B cell (primary cell): ENCODE data around the gene SPRR2A.

ENCODE experiments used
- EZH2 ChIP-seq: IDR thresholded peaks from 2 replicates; pipeline ENCODE4 v1.6.1; 2012; ENCODE audit warnings: borderline replicate concordance, low read depth, mild to moderate bottlenecking, moderate library complexity, low read length; ENCODE audit not compliant: insufficient read depth, poor library complexity, severe bottlenecking
- TF ChIP-seq, protein P1 (sequence below): fragments of 200-600 bp; IDR thresholded peaks from one replicate; pipeline ENCODE4 v1.8.0; 2022; ENCODE audit warnings: antibody characterized with exemption, mild to moderate bottlenecking

GRCh38 chr1:153094426-153094825 is 37.1 kb upstream of the SPRR2A start, which contains the start of gene SPRR2E:
- TF ChIP-seq, protein P1, sequence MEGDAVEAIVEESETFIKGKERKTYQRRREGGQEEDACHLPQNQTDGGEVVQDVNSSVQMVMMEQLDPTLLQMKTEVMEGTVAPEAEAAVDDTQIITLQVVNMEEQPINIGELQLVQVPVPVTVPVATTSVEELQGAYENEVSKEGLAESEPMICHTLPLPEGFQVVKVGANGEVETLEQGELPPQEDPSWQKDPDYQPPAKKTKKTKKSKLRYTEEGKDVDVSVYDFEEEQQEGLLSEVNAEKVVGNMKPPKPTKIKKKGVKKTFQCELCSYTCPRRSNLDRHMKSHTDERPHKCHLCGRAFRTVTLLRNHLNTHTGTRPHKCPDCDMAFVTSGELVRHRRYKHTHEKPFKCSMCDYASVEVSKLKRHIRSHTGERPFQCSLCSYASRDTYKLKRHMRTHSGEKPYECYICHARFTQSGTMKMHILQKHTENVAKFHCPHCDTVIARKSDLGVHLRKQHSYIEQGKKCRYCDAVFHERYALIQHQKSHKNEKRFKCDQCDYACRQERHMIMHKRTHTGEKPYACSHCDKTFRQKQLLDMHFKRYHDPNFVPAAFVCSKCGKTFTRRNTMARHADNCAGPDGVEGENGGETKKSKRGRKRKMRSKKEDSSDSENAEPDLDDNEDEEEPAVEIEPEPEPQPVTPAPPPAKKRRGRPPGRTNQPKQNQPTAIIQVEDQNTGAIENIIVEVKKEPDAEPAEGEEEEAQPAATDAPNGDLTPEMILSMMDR, result no peak
- no peak for TF ChIP-seq EZH2
